PC-3 (cell line): Measurements from ENCODE around the gene PHKB. TPM values are rescaled to one million over a fixed set of nuclear protein-coding genes. Genes with fewer than 3 reads are reported as not detected.

Experiments used
- ATAC-seq: fragments of 200-7000 bp; cut with Tn5 transposase; 2 replicates; pipeline ENCODE4 v1.9.1; 2020; ENCODE audit warnings: mild to moderate bottlenecking, moderate library complexity
- BruUV-seq: library from RNA; stranded (reverse); fragments of 400-500 nt; replicated peaks from 2 replicates; lab custom pipeline; 2021; lab: Mats Ljungman, UMichigan
- CTCF ChIA-PET: fragments of 300-600 bp; sonication (Branson Sonifier 250); formaldehyde crosslinking; loops from one replicate; lab custom pipeline; 2022; ENCODE audit warnings: antibody characterized with exemption; lab: Charles Lee
- POLR2A ChIA-PET: fragments of 300-600 bp; sonication (Branson Sonifier 250); formaldehyde crosslinking; loops from one replicate; lab custom pipeline; 2022; ENCODE audit warnings: antibody characterized with exemption; ENCODE audit not compliant: unreplicated experiment; lab: Charles Lee
- DNase-seq: peaks from one replicate; pipeline ENCODE4 v3.0.0-alpha.2; 2015
- H2AFZ ChIP-seq: fragments of 300-600 bp; sonication (generic); 2 replicates; pipeline ENCODE4 v1.6.0; 2016; ENCODE audit warnings: antibody characterized with exemption, low read length
- H3F3A ChIP-seq: fragments of 300-600 bp; sonication (generic); one replicate; pipeline ENCODE4 v1.6.0; 2017; ENCODE audit warnings: antibody characterized with exemption, low read length, control low read depth, mild to moderate bottlenecking; ENCODE audit not compliant: unreplicated experiment
- H3K27ac ChIP-seq: fragments of 300-600 bp; sonication (generic); 2 replicates; pipeline ENCODE4 v1.5.1; 2016; ENCODE audit warnings: mild to moderate bottlenecking, low read length
- H3K27me3 ChIP-seq: fragments of 300-600 bp; sonication (generic); 2 replicates; pipeline ENCODE4 v1.6.1; 2016; ENCODE audit warnings: low read length, mixed read lengths
- H3K36me3 ChIP-seq: fragments of 300-600 bp; sonication (generic); 2 replicates; pipeline ENCODE4 v1.6.1; 2016; ENCODE audit warnings: low read depth, mixed run types, low read length, mixed read lengths
- H3K4me1 ChIP-seq: fragments of 300-600 bp; sonication (generic); 2 replicates; pipeline ENCODE4 v1.5.1; 2016; ENCODE audit warnings: low read length; ENCODE audit not compliant: insufficient read depth
- H3K4me2 ChIP-seq: fragments of 300-600 bp; sonication (generic); 2 replicates; pipeline ENCODE4 v1.6.0; 2016; ENCODE audit warnings: low read length
- H3K4me3 ChIP-seq: fragments of 300-600 bp; sonication (generic); 2 replicates; pipeline ENCODE4 v1.5.1; 2016; ENCODE audit warnings: mild to moderate bottlenecking, low read length, mixed read lengths
- H3K79me2 ChIP-seq: fragments of 300-600 bp; sonication (generic); 2 replicates; pipeline ENCODE4 v1.6.1; 2017; ENCODE audit warnings: low read length, mixed read lengths
- H3K9ac ChIP-seq: fragments of 300-600 bp; sonication (generic); 2 replicates; pipeline ENCODE4 v1.6.0; 2016; ENCODE audit warnings: mild to moderate bottlenecking, low read length
- H3K9me2 ChIP-seq: fragments of 300-600 bp; sonication (generic); replicated peaks from 2 replicates; pipeline ENCODE4 v1.6.1; 2016; ENCODE audit warnings: mixed run types, low read length, mixed read lengths
- H3K9me3 ChIP-seq: fragments of 300-600 bp; sonication (generic); 2 replicates; pipeline ENCODE4 v1.6.1; 2016; ENCODE audit warnings: low read length, mixed read lengths
- H4K20me1 ChIP-seq: fragments of 300-600 bp; sonication (generic); 2 replicates; pipeline ENCODE4 v1.6.1; 2016; ENCODE audit warnings: low read length, mixed read lengths
- CTCF ChIP-seq: fragments of 300-600 bp; sonication (generic); conservative IDR thresholded peaks from 2 replicates; pipeline ENCODE4 v1.5.1; 2017; ENCODE audit warnings: antibody characterized with exemption, low read depth, mild to moderate bottlenecking, low read length
- EZH2 ChIP-seq: fragments of 300-600 bp; sonication (generic); IDR thresholded peaks from one replicate; pipeline ENCODE4 v1.6.1; 2017; ENCODE audit warnings: antibody characterized with exemption, mild to moderate bottlenecking, low read length; ENCODE audit not compliant: unreplicated experiment
- EZH2phosphoT487 ChIP-seq: fragments of 300-600 bp; sonication (generic); IDR thresholded peaks from 2 replicates; pipeline ENCODE4 v1.6.1; 2018; ENCODE audit warnings: mild to moderate bottlenecking, antibody characterized with exemption, low read length, borderline replicate concordance
- intact Hi-C: fragments of 100-400 bp; cut with micrococcal nuclease; formaldehyde crosslinking; loops from 2 replicates; pipeline ENCODE4 v1.9.0; 2023
- total RNA-seq: library from RNA; depleted of rRNA; stranded (reverse); fragments of >200 nt; gene quantifications from 2 replicates; pipeline ENCODE4 v1.2.3, GENCODE V29; 2014

The PHKB gene
- total RNA-seq, 1 experiment from 2014 or later, result 31.8 TPM

DNA sequence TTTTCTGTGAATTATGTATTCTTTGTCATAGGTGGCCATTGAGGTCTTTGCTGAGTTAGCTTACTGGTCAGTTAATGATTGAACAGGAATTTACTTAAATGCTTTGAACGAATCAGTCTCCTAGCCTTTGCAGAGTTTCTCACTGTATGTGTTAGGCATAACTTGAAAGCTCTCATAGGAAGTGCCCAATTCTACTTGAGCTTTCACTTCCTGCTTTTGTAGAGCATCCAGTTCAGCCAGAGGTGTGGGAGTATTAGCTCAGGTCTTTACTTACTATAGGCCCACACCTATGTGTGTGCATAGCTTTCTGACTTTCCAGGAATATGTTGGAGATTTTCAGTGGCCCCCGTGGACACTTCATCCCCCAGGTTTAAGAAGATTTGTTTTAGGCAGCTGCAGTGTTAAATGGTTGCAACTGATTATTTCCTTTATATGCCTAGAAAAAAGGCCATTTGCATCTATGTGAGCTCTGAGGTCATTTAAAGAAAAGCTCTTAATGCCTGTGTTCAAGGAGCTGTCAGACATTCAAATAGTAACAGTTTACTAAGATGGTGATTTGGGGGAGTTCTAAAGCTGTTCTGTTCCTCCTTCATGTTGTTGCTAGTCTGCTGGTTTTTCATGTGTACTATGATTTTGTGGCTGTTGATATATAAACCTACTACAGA, 62.3 kb downstream of the PHKB start:
- H2AFZ ChIP-seq, result no peak overlapping the region
- POLR2A ChIA-PET, result no interaction called here
- no peak overlapping the region for H3K27ac ChIP-seq
- no peak overlapping the region for H3K4me3 ChIP-seq
- no peaks in the 10 kb centered on the region for H4K20me1 ChIP-seq
- intact Hi-C loops, result no loop called here
- no peaks in the 10 kb centered on the region for H3K9me3 ChIP-seq
- ATAC-seq, result no peak
- no peaks in the 10 kb centered on the region for H3K9me2 ChIP-seq
- H3K79me2 ChIP-seq, result no peaks in the 10 kb centered on the region
- H3K36me3 ChIP-seq, result no peaks in the 10 kb centered on the region
- no peak for DNase-seq
- BruUV-seq, result no TSS peak
- TF ChIP-seq EZH2, result no peak
- H3K4me2 ChIP-seq, result no peak overlapping the region
- H3F3A ChIP-seq, result no peaks in the 10 kb centered on the region
- H3K4me1 ChIP-seq, result no peaks in the 10 kb centered on the region
- H3K9ac ChIP-seq, result no peak overlapping the region
- CTCF ChIA-PET, result no interaction called here
- H3K27me3 ChIP-seq, result no peaks in the 10 kb centered on the region

- no peak overlapping the region for H2AFZ ChIP-seq
- ATAC-seq, result no peak
- H3K27me3 ChIP-seq, result no peaks in the 10 kb centered on the region
- H3K36me3 ChIP-seq, result no peaks in the 10 kb centered on the region
- DNase-seq, result no peak
- no peak overlapping the region for H3K27ac ChIP-seq
- H3K9me3 ChIP-seq, result no peaks in the 10 kb centered on the region
- H3K4me3 ChIP-seq, result no peak overlapping the region
- H3K79me2 ChIP-seq, result no peaks in the 10 kb centered on the region
- intact Hi-C loops, result no loop called here
- no peaks in the 10 kb centered on the region for H3K9me2 ChIP-seq
- no TSS peak for BruUV-seq
- H3K4me1 ChIP-seq, result no peaks in the 10 kb centered on the region
- no peak overlapping the region for H3K4me2 ChIP-seq
- TF ChIP-seq CTCF (no peak), EZH2phosphoT487 (no peak), EZH2 (no peak)
- no peaks in the 10 kb centered on the region for H4K20me1 ChIP-seq
- CTCF ChIA-PET, result no interaction called here
- H3K9ac ChIP-seq, result no peak overlapping the region
- POLR2A ChIA-PET, result no interaction called here
- H3F3A ChIP-seq, result no peaks in the 10 kb centered on the region
Measured at GRCh38 chr16:47524007-47524405, 62.9 kb downstream of the PHKB start.

- Histone ChIP-seq H3K4me1 (no peaks in the 10 kb centered on the region), H3K36me3 (no peaks in the 10 kb centered on the region), H3F3A (no peaks in the 10 kb centered on the region), H3K9ac (no peak overlapping the region), H3K4me2 (no peak overlapping the region), H3K79me2 (no peaks in the 10 kb centered on the region), H3K9me2 (no peaks in the 10 kb centered on the region), H3K4me3 (no peak overlapping the region), H3K27ac (no peak overlapping the region), H2AFZ (no peak overlapping the region), H3K27me3 (no peaks in the 10 kb centered on the region), H3K9me3 (no peaks in the 10 kb centered on the region), H4K20me1 (no peaks in the 10 kb centered on the region)
- intact Hi-C loops, result no loop called here
- TF ChIP-seq EZH2 (no peak), CTCF (no peak), EZH2phosphoT487 (no peak)
- POLR2A ChIA-PET, result no interaction called here
- no TSS peak for BruUV-seq
- no peak for DNase-seq
- ATAC-seq, result no peak
- CTCF ChIA-PET, result no interaction called here
Measured at GRCh38 chr16:47528431-47528830, 67.3 kb downstream of the PHKB start.
